ENCODE results near the gene ATP6V1E1.
"Not testable (repeated sequence)": the region's sequence is repeated elsewhere in the genome, so short reads cannot be mapped to it uniquely, and the experiment has no call there.

Gene ATP6V1E1

GRCh38 chr22:17638432-17639246 lies 10.1 kb upstream of the ATP6V1E1 start, which contains the start of gene BCL2L13:
TSS of gene BCL2L13 (plus strand) at chr22:17638757. CDS start at chr22:17655712, 16,955 bp downstream.
- Histone ChIP-seq H3K27ac (ENCODE audit: low read length, poor library complexity, severe bottlenecking) (peak within 1 kb of the TSS; percentile 94), H2BK120ac (ENCODE audit: low read depth, low read length) (peak within 1 kb of the TSS; percentile 61), H3K4me2 (ENCODE audit: low read length, poor library complexity, severe bottlenecking) (peak within 1 kb of the TSS; percentile 82), H3K18ac (ENCODE audit: low read depth in 1 of 2, low read length in 2 of 2) (peak within 1 kb of the TSS; percentile 85 to 90), H3K9ac (ENCODE audit: low read length) (peak within 1 kb of the TSS; percentile 93), H3K4me3 (ENCODE audit: insufficient read depth in 1 of 2, low read depth in 1 of 2, low read length in 2 of 2) (peak within 1 kb of the TSS; percentile 83 to 86), H3K36me3 (ENCODE audit: control insufficient read depth in 1 of 2, insufficient read depth in 2 of 2, low read depth in 1 of 2, low read length in 2 of 2) (peaks cover 0 to 4% of the 10 kb centered on the region in 2 experiments), H2BK12ac (ENCODE audit: low read length in 2 of 2) (peak within 1 kb of the TSS in 1 of 2 experiments; percentile 93), H4K91ac (ENCODE audit: low read length) (peak within 1 kb of the TSS; percentile 91), H3K27me3 (ENCODE audit: control insufficient read depth in 1 of 2, insufficient read depth in 1 of 2, low read length in 2 of 2) (no peaks in the 10 kb centered on the region), H3K14ac (ENCODE audit: low read length in 2 of 2) (peak within 1 kb of the TSS in 1 of 2 experiments; percentile 91), H4K8ac (ENCODE audit: low read length) (peak within 1 kb of the TSS; percentile 92), H2BK5ac (ENCODE audit: low read depth, low read length, poor library complexity, severe bottlenecking) (peak within 1 kb of the TSS; percentile 84), H3K23ac (ENCODE audit: low read length in 2 of 2) (peak within 1 kb of the TSS in 1 of 2 experiments; percentile 67), H3K4ac (ENCODE audit: low read depth in 1 of 2, low read length in 2 of 2) (peak within 1 kb of the TSS; percentile 39 to 98), H2BK15ac (ENCODE audit: low read depth, poor library complexity, severe bottlenecking) (peak within 1 kb of the TSS; percentile 37), H3K79me1 (replicated peaks; ENCODE audit: low read length, poor library complexity, severe bottlenecking) (peaks cover 3% of the 10 kb centered on the region), H3K4me1 (ENCODE audit: control insufficient read depth, insufficient read depth, low read depth, low read length) (peaks cover 7% of the 10 kb centered on the region), H2AK5ac (ENCODE audit: low read length, severe bottlenecking) (peak within 1 kb of the TSS; percentile 93), H2AFZ (ENCODE audit: low read depth, low read length) (peak within 1 kb of the TSS; percentile 80), H3K9me3 (ENCODE audit: control insufficient read depth, low read length) (no peaks in the 10 kb centered on the region)
- DNase-seq = peak; percentile 95
- under 1% methylated on average over 68 of the region's 70 CpGs for WGBS

DNA sequence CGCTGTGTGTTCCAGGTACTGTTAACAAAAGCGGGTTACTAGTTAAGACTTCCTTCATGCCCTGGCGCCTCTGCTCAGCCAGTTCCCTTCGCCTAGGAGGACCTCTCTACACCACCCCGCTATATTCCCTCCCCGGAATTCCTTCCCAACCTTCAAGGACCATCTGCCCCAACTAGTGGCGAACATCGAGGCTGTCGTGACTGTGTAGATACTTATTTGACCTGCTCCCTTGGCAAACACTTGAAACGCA lies 9.6 kb upstream of the ATP6V1E1 start:
- H2AFZ ChIP-seq (ENCODE audit: low read depth, low read length) = no peak overlapping the region
- peak overlapping the region; percentile 93 for H3K9ac ChIP-seq (ENCODE audit: low read length)
- peaks cover 7% of the 10 kb centered on the region for H3K4me1 ChIP-seq (ENCODE audit: control insufficient read depth, insufficient read depth, low read depth, low read length)
- H2BK5ac ChIP-seq (ENCODE audit: low read depth, low read length, poor library complexity, severe bottlenecking) = no peak overlapping the region
- no peak overlapping the region for H3K23ac ChIP-seq (ENCODE audit: low read length in 2 of 2)
- WGBS = under 1% methylated on average over 10 of the region's 10 CpGs
- H2AK5ac ChIP-seq (ENCODE audit: low read length, severe bottlenecking) = no peak overlapping the region
- DNase-seq = peak; percentile 93
- peak overlapping the region; percentile 83 to 86 for H3K4me3 ChIP-seq (ENCODE audit: insufficient read depth in 1 of 2, low read depth in 1 of 2, low read length in 2 of 2)
- peak overlapping the region in 1 of 2 experiments; percentile 5 for H3K4ac ChIP-seq (ENCODE audit: low read depth in 1 of 2, low read length in 2 of 2)
- peaks cover 3% of the 10 kb centered on the region for H3K79me1 ChIP-seq (replicated peaks; ENCODE audit: low read length, poor library complexity, severe bottlenecking)
- peak overlapping the region; percentile 92 for H4K8ac ChIP-seq (ENCODE audit: low read length)
- H3K27ac ChIP-seq (ENCODE audit: low read length, poor library complexity, severe bottlenecking) = peak overlapping the region; percentile 94
- peak overlapping the region; percentile 64 for H3K4me2 ChIP-seq (ENCODE audit: low read length, poor library complexity, severe bottlenecking)
- peak overlapping the region; percentile 42 for H2BK120ac ChIP-seq (ENCODE audit: low read depth, low read length)
- peak overlapping the region in 1 of 2 experiments; percentile 38 for H2BK12ac ChIP-seq (ENCODE audit: low read length in 2 of 2)
- H3K14ac ChIP-seq (ENCODE audit: low read length in 2 of 2) = no peak overlapping the region
- no peaks in the 10 kb centered on the region for H3K9me3 ChIP-seq (ENCODE audit: control insufficient read depth, low read length)
- H4K91ac ChIP-seq (ENCODE audit: low read length) = peak overlapping the region; percentile 91
- H2BK15ac ChIP-seq (ENCODE audit: low read depth, poor library complexity, severe bottlenecking) = no peak overlapping the region
- no peaks in the 10 kb centered on the region for H3K27me3 ChIP-seq (ENCODE audit: control insufficient read depth in 1 of 2, insufficient read depth in 1 of 2, low read length in 2 of 2)
- H3K18ac ChIP-seq (ENCODE audit: low read depth in 1 of 2, low read length in 2 of 2) = peak overlapping the region; percentile 67 to 85
- peaks cover 0 to 4% of the 10 kb centered on the region in 2 experiments for H3K36me3 ChIP-seq (ENCODE audit: control insufficient read depth in 1 of 2, insufficient read depth in 2 of 2, low read depth in 1 of 2, low read length in 2 of 2)

DNA sequence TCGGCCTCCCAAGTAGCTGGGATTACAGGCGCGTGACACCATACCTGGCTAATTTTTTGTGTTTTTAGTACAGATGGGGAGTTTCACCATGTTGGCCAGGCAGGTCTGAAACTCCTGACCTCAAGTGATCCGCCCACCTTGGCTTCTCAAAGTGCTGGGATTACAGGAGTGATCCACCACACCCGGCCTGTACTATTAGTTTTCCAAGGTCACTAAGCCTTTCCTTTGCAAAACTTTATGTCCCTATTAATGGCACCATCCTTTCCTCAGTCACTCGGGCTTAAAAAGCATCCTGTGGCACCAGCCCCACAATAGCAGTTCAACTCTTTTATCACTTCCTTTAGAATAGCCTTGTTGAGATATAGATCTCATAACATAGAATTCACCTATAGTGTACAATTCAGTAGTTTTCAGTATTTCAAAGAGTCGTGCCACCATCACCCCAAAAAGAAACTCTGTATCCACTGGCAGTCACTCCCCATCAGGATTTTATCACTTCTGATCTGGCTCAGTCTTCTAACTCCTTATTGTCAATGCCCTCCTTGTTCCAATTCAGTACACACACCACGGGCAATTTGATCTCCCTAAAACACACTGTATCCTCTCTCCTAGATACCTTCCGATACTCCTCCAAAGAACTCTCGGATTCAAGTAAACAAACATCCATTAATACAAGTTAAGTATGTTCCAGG lies 9.1 kb upstream of the ATP6V1E1 start:
- Histone ChIP-seq H4K91ac (ENCODE audit: low read length) (no peak overlapping the region), H3K4me2 (ENCODE audit: low read length, poor library complexity, severe bottlenecking) (peak overlapping the region; percentile 64), H3K9me3 (ENCODE audit: control insufficient read depth, low read length) (no peaks in the 10 kb centered on the region), H2AFZ (ENCODE audit: low read depth, low read length) (no peak overlapping the region), H3K27me3 (ENCODE audit: control insufficient read depth in 1 of 2, insufficient read depth in 1 of 2, low read length in 2 of 2) (no peaks in the 10 kb centered on the region), H2BK5ac (ENCODE audit: low read depth, low read length, poor library complexity, severe bottlenecking) (no peak overlapping the region), H2AK5ac (ENCODE audit: low read length, severe bottlenecking) (peak overlapping the region; percentile 93), H3K23ac (ENCODE audit: low read length in 2 of 2) (peak overlapping the region in 1 of 2 experiments; percentile 50), H3K4ac (ENCODE audit: low read depth in 1 of 2, low read length in 2 of 2) (peak overlapping the region; percentile 35 to 49), H3K27ac (ENCODE audit: low read length, poor library complexity, severe bottlenecking) (peak overlapping the region; percentile 94), H2BK120ac (ENCODE audit: low read depth, low read length) (peak overlapping the region; percentile 61), H4K8ac (ENCODE audit: low read length) (peak overlapping the region; percentile 92), H3K79me1 (replicated peaks; ENCODE audit: low read length, poor library complexity, severe bottlenecking) (peaks cover 2% of the 10 kb centered on the region), H3K9ac (ENCODE audit: low read length) (peak overlapping the region; percentile 93), H2BK12ac (ENCODE audit: low read length in 2 of 2) (peak overlapping the region in 1 of 2 experiments; percentile 93), H3K4me1 (ENCODE audit: control insufficient read depth, insufficient read depth, low read depth, low read length) (peaks cover 7% of the 10 kb centered on the region), H3K18ac (ENCODE audit: low read depth in 1 of 2, low read length in 2 of 2) (peak overlapping the region in 1 of 2 experiments; percentile 85), H2BK15ac (ENCODE audit: low read depth, poor library complexity, severe bottlenecking) (no peak overlapping the region), H3K4me3 (ENCODE audit: insufficient read depth in 1 of 2, low read depth in 1 of 2, low read length in 2 of 2) (peak overlapping the region; percentile 83 to 86), H3K14ac (ENCODE audit: low read length in 2 of 2) (peak overlapping the region in 1 of 2 experiments; percentile 3), H3K36me3 (ENCODE audit: control insufficient read depth in 1 of 2, insufficient read depth in 2 of 2, low read depth in 1 of 2, low read length in 2 of 2) (peaks cover 0 to 4% of the 10 kb centered on the region in 2 experiments)
- no peak for DNase-seq
- 69% methylated on average over 10 of the region's 10 CpGs for WGBS

DNA sequence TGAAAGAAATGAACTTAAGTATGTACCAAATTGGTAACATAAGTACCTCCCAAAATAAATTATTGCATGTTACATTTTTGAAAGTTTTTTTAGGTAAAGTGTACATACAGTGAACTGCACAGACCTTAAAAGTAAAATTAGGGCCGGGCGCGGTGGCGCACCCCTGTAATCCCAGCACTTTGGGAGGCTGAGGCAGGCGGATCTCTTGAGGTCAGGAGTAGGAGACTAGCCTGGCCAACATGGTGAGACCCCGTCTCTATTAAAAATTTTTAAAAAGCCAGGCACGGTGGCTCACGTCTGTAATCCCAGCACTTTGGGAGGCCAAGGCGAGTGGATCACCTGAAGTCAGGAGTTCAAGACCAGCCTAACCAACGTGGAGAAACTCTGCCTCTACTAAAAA lies 8.3 kb upstream of the ATP6V1E1 start:
- H2AFZ ChIP-seq (ENCODE audit: low read depth, low read length); H3K27ac ChIP-seq (ENCODE audit: low read length, poor library complexity, severe bottlenecking); H3K9ac ChIP-seq (ENCODE audit: low read length); H3K18ac ChIP-seq (ENCODE audit: low read depth in 1 of 2, low read length in 2 of 2); H2BK15ac ChIP-seq (ENCODE audit: low read depth, poor library complexity, severe bottlenecking); H3K14ac ChIP-seq (ENCODE audit: low read length in 2 of 2); H3K4ac ChIP-seq (ENCODE audit: low read depth in 1 of 2, low read length in 2 of 2); H4K8ac ChIP-seq (ENCODE audit: low read length); H3K23ac ChIP-seq (ENCODE audit: low read length in 2 of 2); H3K4me1 ChIP-seq (ENCODE audit: control insufficient read depth, insufficient read depth, low read depth, low read length); H3K4me3 ChIP-seq (ENCODE audit: insufficient read depth in 1 of 2, low read depth in 1 of 2, low read length in 2 of 2); H2BK120ac ChIP-seq (ENCODE audit: low read depth, low read length); H2BK12ac ChIP-seq (ENCODE audit: low read length in 2 of 2); H4K91ac ChIP-seq (ENCODE audit: low read length); DNase-seq; H3K79me1 ChIP-seq (replicated peaks; ENCODE audit: low read length, poor library complexity, severe bottlenecking); H3K9me3 ChIP-seq (ENCODE audit: control insufficient read depth, low read length); H3K36me3 ChIP-seq (ENCODE audit: control insufficient read depth in 1 of 2, insufficient read depth in 2 of 2, low read depth in 1 of 2, low read length in 2 of 2); H2BK5ac ChIP-seq (ENCODE audit: low read depth, low read length, poor library complexity, severe bottlenecking); H3K27me3 ChIP-seq (ENCODE audit: control insufficient read depth in 1 of 2, insufficient read depth in 1 of 2, low read length in 2 of 2); H3K4me2 ChIP-seq (ENCODE audit: low read length, poor library complexity, severe bottlenecking); H2AK5ac ChIP-seq (ENCODE audit: low read length, severe bottlenecking): not testable (repeated sequence)
- WGBS = 87% methylated on average over 8 of the region's 10 CpGs

Data from mesenchymal stem cell (in vitro differentiated cells and primary cell).